ENCODE data around the gene STIMATE.

GRCh38 chr3:52910823-52911222 is 13.5 kb upstream of the STIMATE start:
- TF ChIP-seq CTCF (conservative IDR thresholded peaks at IDR 0.05; ENCODE audit: low read length) = no peak
- TF ChIP-seq EZH2phosphoT487 (IDR thresholded peaks at IDR 0.05; ENCODE audit: borderline replicate concordance, low read depth, low read length) = no peak

Measured in OCI-LY7 (cell line).